Stimulated activated CD4-positive, alpha-beta T cell treated with anti-CD3 and anti-CD28 coated beads, Interleukin-15, amount 100 ng/mL, for 48 hours (primary cell): ENCODE results near the gene NRXN3.

Experiments
- DNase-seq, 2 donors: peaks; one replicate each; pipeline ENCODE4 v3.0.0-alpha.2; 2020; ENCODE audit warnings: low read depth in 2 of 2

NRXN3 gene

GRCh38 chr14:79613625-79614024 is 1443.5 kb downstream of the NRXN3 start:
- DNase-seq, result no peak

GRCh38 chr14:79614448-79614847 is 1444.3 kb downstream of the NRXN3 start:
- no peak for DNase-seq

GRCh38 chr14:79627058-79627457 is 1456.9 kb downstream of the NRXN3 start:
- no peak for DNase-seq

GRCh38 chr14:79629411-79630287 is 1459.5 kb downstream of the NRXN3 start:
- no peak for DNase-seq

- DNase-seq, result no peak
Measured at GRCh38 chr14:79630288-79630960, 1460.3 kb downstream of the NRXN3 start.

GRCh38 chr14:79631276-79631675 is 1461.1 kb downstream of the NRXN3 start:
- DNase-seq, result no peak

- DNase-seq, result no peak
Measured at GRCh38 chr14:79638672-79639266, 1468.6 kb downstream of the NRXN3 start.

- DNase-seq, result no peak
Measured at GRCh38 chr14:79639613-79640012, 1469.4 kb downstream of the NRXN3 start.

- no peak for DNase-seq
Measured at GRCh38 chr14:79641371-79641770, 1471.2 kb downstream of the NRXN3 start.

- DNase-seq, result no peak
Measured at GRCh38 chr14:79643132-79643531, 1473.0 kb downstream of the NRXN3 start.

GRCh38 chr14:79645753-79646362 is 1475.7 kb downstream of the NRXN3 start:
- no peak for DNase-seq

- no peak for DNase-seq
Measured at GRCh38 chr14:79649856-79650255, 1479.7 kb downstream of the NRXN3 start.

- no peak for DNase-seq
Measured at GRCh38 chr14:79652513-79653307, 1482.5 kb downstream of the NRXN3 start.

- no peak for DNase-seq
Measured at GRCh38 chr14:79656056-79656455, 1485.9 kb downstream of the NRXN3 start.

- no peak for DNase-seq
Measured at GRCh38 chr14:79656496-79656895, 1486.3 kb downstream of the NRXN3 start.

GRCh38 chr14:79658221-79658620 is 1488.0 kb downstream of the NRXN3 start:
- no peak for DNase-seq

GRCh38 chr14:79658769-79659168 is 1488.6 kb downstream of the NRXN3 start:
- no peak for DNase-seq

- no peak for DNase-seq
Measured at GRCh38 chr14:79660053-79660939, 1490.1 kb downstream of the NRXN3 start.

GRCh38 chr14:79661752-79662151 is 1491.6 kb downstream of the NRXN3 start:
- DNase-seq, result no peak

GRCh38 chr14:79663453-79663852 is 1493.3 kb downstream of the NRXN3 start:
- DNase-seq, result no peak
